Neural cell (in vitro differentiated cells): ENCODE data around the gene TEKT2. TPM values are rescaled to one million over a fixed set of nuclear protein-coding genes. Genes with fewer than 3 reads are reported as not detected.

Source experiments
- H2AFZ ChIP-seq: fragments of 200-600, 300-800 bp; sonication (generic), shearing (Covaris generic); 2 replicates; pipeline ENCODE4 v1.6.0; 2014; ENCODE audit warnings: low read depth, mild to moderate bottlenecking, antibody characterized with exemption, low read length, moderate library complexity
- H3F3A ChIP-seq: fragments of 200-600 bp; shearing (Covaris generic); 2 replicates; pipeline ENCODE4 v1.6.1; 2016; ENCODE audit warnings: mild to moderate bottlenecking, moderate library complexity, mixed read lengths, antibody characterized with exemption, low read length; ENCODE audit not compliant: insufficient read depth, poor library complexity, severe bottlenecking
- H3K27ac ChIP-seq: fragments of 200-600, 300-800 bp; sonication (generic), shearing (Covaris generic); 2 replicates; pipeline ENCODE4 v1.5.1; 2014; ENCODE audit warnings: mild to moderate bottlenecking, low read length, moderate library complexity
- H3K27me3 ChIP-seq: fragments of 300-800, 200-600 bp; sonication (generic), shearing (Covaris generic); 2 replicates; pipeline ENCODE4 v1.6.0; 2014; ENCODE audit warnings: mild to moderate bottlenecking, low read depth, low read length, moderate library complexity; ENCODE audit not compliant: insufficient read depth
- H3K36me3 ChIP-seq: fragments of 300-800, 200-600 bp; sonication (generic), shearing (Covaris generic); 2 replicates; pipeline ENCODE4 v1.5.1; 2014; ENCODE audit warnings: mild to moderate bottlenecking, antibody characterized with exemption, low read length, moderate library complexity; ENCODE audit not compliant: insufficient read depth
- H3K4me2 ChIP-seq: fragments of 300-800, 200-600 bp; sonication (generic), shearing (Covaris generic); 2 replicates; pipeline ENCODE4 v1.6.0; 2014; ENCODE audit warnings: mild to moderate bottlenecking, low read length
- H3K4me3 ChIP-seq: fragments of 300-800, 200-600 bp; sonication (generic), shearing (Covaris generic); 2 replicates; pipeline ENCODE4 v1.5.1; 2014; ENCODE audit warnings: mild to moderate bottlenecking, low read length, moderate library complexity
- H3K79me2 ChIP-seq: fragments of 200-600 bp; shearing (Covaris generic); replicated peaks from 2 replicates; pipeline ENCODE4 v1.6.0; 2014; ENCODE audit warnings: mild to moderate bottlenecking, low read length, moderate library complexity; ENCODE audit not compliant: insufficient read depth
- H3K9ac ChIP-seq: fragments of 300-800, 200-600 bp; sonication (generic), shearing (Covaris generic); 2 replicates; pipeline ENCODE4 v1.6.1; 2016; ENCODE audit warnings: mild to moderate bottlenecking, low read length, mixed read lengths
- H3K9me2 ChIP-seq: fragments of 200-600 bp; shearing (Covaris generic); 2 replicates; pipeline ENCODE4 v1.6.1; 2016; ENCODE audit warnings: mild to moderate bottlenecking, low read length, mixed read lengths; ENCODE audit not compliant: insufficient read depth
- H3K9me3 ChIP-seq: fragments of 200-600, 300-800 bp; sonication (generic), shearing (Covaris generic); 2 replicates; pipeline ENCODE4 v1.6.1; 2016; ENCODE audit warnings: mild to moderate bottlenecking, mixed run types, low read length, moderate library complexity, mixed read lengths
- H4K20me1 ChIP-seq: fragments of 200-600 bp; shearing (Covaris generic); 2 replicates; pipeline ENCODE4 v1.6.1; 2016; ENCODE audit warnings: mild to moderate bottlenecking, mixed run types; ENCODE audit not compliant: insufficient read depth
- CTCF ChIP-seq: fragments of 450-650 bp; IDR thresholded peaks from 2 replicates; pipeline ENCODE4 v1.5.1; 2014; ENCODE audit warnings: antibody characterized with exemption, mild to moderate bottlenecking, moderate library complexity; ENCODE audit not compliant: poor library complexity, severe bottlenecking
- EP300 ChIP-seq: fragments of 450-650 bp; conservative IDR thresholded peaks from 2 replicates; pipeline ENCODE4 v1.6.1; 2014; ENCODE audit warnings: antibody characterized with exemption, mild to moderate bottlenecking, moderate library complexity; ENCODE audit not compliant: poor library complexity, severe bottlenecking
- EZH2 ChIP-seq: fragments of 200-600, 300-800 bp; shearing (Covaris generic), sonication (generic); IDR thresholded peaks from 2 replicates; pipeline ENCODE4 v1.6.1; 2014; ENCODE audit warnings: antibody characterized with exemption, low read length, borderline replicate concordance, mild to moderate bottlenecking; ENCODE audit not compliant: insufficient read depth, poor library complexity, severe bottlenecking
- MXI1 ChIP-seq: fragments of 450-650 bp; conservative IDR thresholded peaks from 2 replicates; pipeline ENCODE4 v1.6.1; 2014; ENCODE audit warnings: antibody characterized with exemption, mild to moderate bottlenecking; ENCODE audit not compliant: poor library complexity, severe bottlenecking
- POLR2AphosphoS5 ChIP-seq: IDR thresholded peaks from 2 replicates; pipeline ENCODE4 v1.6.1; 2012
- RAD21 ChIP-seq: fragments of 450-650 bp; conservative IDR thresholded peaks from 2 replicates; pipeline ENCODE4 v1.6.1; 2014; ENCODE audit warnings: antibody characterized with exemption, mild to moderate bottlenecking, moderate library complexity
- REST ChIP-seq: IDR thresholded peaks from 2 replicates; pipeline ENCODE4 v1.6.1; 2012; ENCODE audit warnings: borderline replicate concordance
- SMC3 ChIP-seq: fragments of 450-650 bp; conservative IDR thresholded peaks from 2 replicates; pipeline ENCODE4 v1.6.1; 2014; ENCODE audit warnings: antibody characterized with exemption, mild to moderate bottlenecking, moderate library complexity; ENCODE audit not compliant: poor library complexity
- TAF1 ChIP-seq: IDR thresholded peaks from 2 replicates; pipeline ENCODE4 v1.6.1; 2012; ENCODE audit warnings: low read depth
- polyA plus RNA-seq: library from polyadenylated mRNA; depleted of rRNA; stranded (reverse); fragments of >200 nt; gene quantifications from 2 replicates; pipeline ENCODE4 v1.2.3, GENCODE V29; 2014

Gene TEKT2
- polyA plus RNA-seq, 1 donor from 2014 or later, result 32.1 TPM

- Histone ChIP-seq H3K4me2 (no peak overlapping the region), H3F3A (no peaks in the 10 kb centered on the region), H3K9me2 (no peaks in the 10 kb centered on the region), H3K36me3 (no peaks in the 10 kb centered on the region), H2AFZ (no peak overlapping the region), H3K27ac (no peak overlapping the region), H3K27me3 (no peaks in the 10 kb centered on the region), H3K9me3 (no peaks in the 10 kb centered on the region), H4K20me1 (no peaks in the 10 kb centered on the region), H3K4me3 (no peak overlapping the region), H3K79me2 (no peaks in the 10 kb centered on the region), H3K9ac (no peak overlapping the region)
- TF ChIP-seq EZH2, result no peak
- TF ChIP-seq RAD21, result no peak
- no peak for TF ChIP-seq EP300
- TF ChIP-seq SMC3, result no peak
- no peak for TF ChIP-seq TAF1
- no peak for TF ChIP-seq POLR2AphosphoS5
- TF ChIP-seq REST, result no peak
- TF ChIP-seq MXI1, result no peak
- TF ChIP-seq CTCF, result no peak
These were observed 16.5 kb downstream of the TEKT2 start for GRCh38 chr1:36100376-36100775.

GRCh38 chr1:36101546-36101945 is 17.7 kb downstream of the TEKT2 start:
- no peaks in the 10 kb centered on the region for H3K9me3 ChIP-seq
- no peak overlapping the region for H3K4me3 ChIP-seq
- no peaks in the 10 kb centered on the region for H3K9me2 ChIP-seq
- no peaks in the 10 kb centered on the region for H3F3A ChIP-seq
- H3K36me3 ChIP-seq, result no peaks in the 10 kb centered on the region
- no peaks in the 10 kb centered on the region for H3K79me2 ChIP-seq
- no peak overlapping the region for H3K4me2 ChIP-seq
- no peaks in the 10 kb centered on the region for H4K20me1 ChIP-seq
- no peak overlapping the region for H2AFZ ChIP-seq
- no peak overlapping the region for H3K27ac ChIP-seq
- no peak for TF ChIP-seq TAF1
- no peak for TF ChIP-seq POLR2AphosphoS5
- TF ChIP-seq MXI1, result no peak
- TF ChIP-seq RAD21, result no peak
- TF ChIP-seq REST, result no peak
- no peaks in the 10 kb centered on the region for H3K27me3 ChIP-seq
- H3K9ac ChIP-seq, result no peak overlapping the region
